Measurements from ENCODE around the gene DHRS1.
"Not testable (repeated sequence)": the region's sequence is repeated elsewhere in the genome, so short reads cannot be mapped to it uniquely, and the experiment has no call there.

Gene DHRS1

GRCh38 chr14:24329736-24330135 lies 30.2 kb upstream of the DHRS1 start:
- TF ChIP-seq MAX (IDR thresholded peaks at IDR 0.05; ENCODE audit: low read depth, low read length) (0 out of 2 replicates have a peak, but pooled peaks have one; percentile 19), POLR2A (IDR thresholded peaks at IDR 0.05; ENCODE audit: extremely low read depth, insufficient read length) (no peak)
- DNase-seq (ENCODE audit: low read depth) = peak; percentile 53
- H3K4me3 ChIP-seq (ENCODE audit: low read depth, low read length) = no peak overlapping the region

- no peak overlapping the region for H3K4me3 ChIP-seq (ENCODE audit: low read depth, low read length)
- peak; percentile 54 for DNase-seq (ENCODE audit: low read depth)
- TF ChIP-seq POLR2A (IDR thresholded peaks at IDR 0.05; ENCODE audit: extremely low read depth, insufficient read length) = no peak
- TF ChIP-seq CTCF (IDR thresholded peaks at IDR 0.05; ENCODE audit: low read depth, low read length) = no peak
- TF ChIP-seq MYC (IDR thresholded peaks at IDR 0.05; ENCODE audit: low read depth, low read length) = no peak
- TF ChIP-seq MAX (IDR thresholded peaks at IDR 0.05; ENCODE audit: low read depth, low read length) = no peak
Measured at GRCh38 chr14:24329073-24329663, 29.6 kb upstream of the DHRS1 start.

- DNase-seq (ENCODE audit: low read depth) = peak; percentile 32
Measured at GRCh38 chr14:24327914-24328313, 28.3 kb upstream of the DHRS1 start.

GRCh38 chr14:24327303-24327702 lies 27.7 kb upstream of the DHRS1 start:
- no peak overlapping the region for H3K4me3 ChIP-seq (ENCODE audit: low read depth, low read length)
- DNase-seq (ENCODE audit: low read depth) = peak; percentile 54
- TF ChIP-seq CTCF (IDR thresholded peaks at IDR 0.05; ENCODE audit: low read depth, low read length) (no peak), MYC (IDR thresholded peaks at IDR 0.05; ENCODE audit: low read depth, low read length) (no peak), POLR2A (IDR thresholded peaks at IDR 0.05; ENCODE audit: extremely low read depth, insufficient read length) (no peak), MAX (IDR thresholded peaks at IDR 0.05; ENCODE audit: low read depth, low read length) (no peak)

More at GRCh38 chr14:24327914-24328313, 28.3 kb upstream of the DHRS1 start:
- H3K4me3 ChIP-seq (ENCODE audit: low read depth, low read length) = not testable (repeated sequence)

GRCh38 chr14:24325963-24326362 lies 26.4 kb upstream of the DHRS1 start:
- DNase-seq (ENCODE audit: low read depth) = no peak
- TF ChIP-seq MAX (IDR thresholded peaks at IDR 0.05; ENCODE audit: low read depth, low read length) (no peak), CTCF (IDR thresholded peaks at IDR 0.05; ENCODE audit: low read depth, low read length) (no peak), POLR2A (IDR thresholded peaks at IDR 0.05; ENCODE audit: extremely low read depth, insufficient read length) (no peak)
- H3K4me3 ChIP-seq (ENCODE audit: low read depth, low read length) = no peak overlapping the region

- TF ChIP-seq MAX (IDR thresholded peaks at IDR 0.05; ENCODE audit: low read depth, low read length) = no peak
- TF ChIP-seq POLR2A (IDR thresholded peaks at IDR 0.05; ENCODE audit: extremely low read depth, insufficient read length) = no peak
- TF ChIP-seq CTCF (IDR thresholded peaks at IDR 0.05; ENCODE audit: low read depth, low read length) = no peak
- TF ChIP-seq MYC (IDR thresholded peaks at IDR 0.05; ENCODE audit: low read depth, low read length) = no peak
- no peak for DNase-seq (ENCODE audit: low read depth)
- no peak overlapping the region for H3K4me3 ChIP-seq (ENCODE audit: low read depth, low read length)
Measured at GRCh38 chr14:24325041-24325530, 25.5 kb upstream of the DHRS1 start.

GRCh38 chr14:24324024-24324423 lies 24.4 kb upstream of the DHRS1 start:
- H3K4me3 ChIP-seq (ENCODE audit: low read depth, low read length) = no peak overlapping the region
- TF ChIP-seq CTCF (IDR thresholded peaks at IDR 0.05; ENCODE audit: low read depth, low read length) (no peak), POLR2A (IDR thresholded peaks at IDR 0.05; ENCODE audit: extremely low read depth, insufficient read length) (no peak), MYC (IDR thresholded peaks at IDR 0.05; ENCODE audit: low read depth, low read length) (no peak), MAX (IDR thresholded peaks at IDR 0.05; ENCODE audit: low read depth, low read length) (no peak)
- DNase-seq (ENCODE audit: low read depth) = no peak
